Heart right ventricle (tissue), 16 donors: ENCODE measurements around the gene ZNF699. TPM values are rescaled to one million over a fixed set of nuclear protein-coding genes. Genes with fewer than 3 reads are reported as not detected.
A peak's percentile ranks its signal among the peaks of the same experiment; 100 is the strongest.
"Not testable (repeated sequence)": the region's sequence is repeated elsewhere in the genome, so short reads cannot be mapped to it uniquely, and the experiment has no call there.

Experiments
- ATAC-seq, 8 donors: fragments of 200-7000 bp; cut with Tn5 transposase; one replicate each; pipeline ENCODE4 v1.9.1; 2020; ENCODE audit warnings: mild to moderate bottlenecking in 8 of 8, moderate library complexity in 8 of 8, moderate number of reproducible peaks in 1 of 8
- DNase-seq, 2 donors: peaks; one replicate each; pipeline ENCODE4 v3.0.0-alpha.2; 2020
- H3K27ac ChIP-seq, 10 donors: fragments of 200-600 bp; sonication (generic) in 2 of 10; one replicate each; pipeline versions ENCODE4 v1.5.0 to v1.8.0; 2020 to 2022; ENCODE audit warnings: mild to moderate bottlenecking in 3 of 10
- H3K27me3 ChIP-seq, 7 donors: fragments of 200-600 bp; one replicate each; pipeline ENCODE4 v1.8.0; 2021 to 2022; ENCODE audit warnings: mild to moderate bottlenecking in 2 of 7
- H3K36me3 ChIP-seq, 9 donors: fragments of 200-600 bp; sonication (generic) in 1 of 9; one replicate each; pipeline versions ENCODE4 v1.5.0 to v1.8.0; 2020 to 2022; ENCODE audit warnings: mild to moderate bottlenecking in 2 of 9
- H3K4me1 ChIP-seq, 9 donors: fragments of 200-600 bp; sonication (generic) in 1 of 9; one replicate each; pipeline versions ENCODE4 v1.5.0 to v1.8.0; 2020 to 2022; ENCODE audit warnings: mild to moderate bottlenecking in 4 of 9
- H3K4me3 ChIP-seq, 10 donors: fragments of 200-600 bp; sonication (generic) in 2 of 10; one replicate each; pipeline versions ENCODE4 v1.5.0 to v1.8.0; 2020 to 2022; ENCODE audit warnings: mild to moderate bottlenecking in 7 of 10, moderate library complexity in 2 of 10
- H3K9me3 ChIP-seq, 11 donors: fragments of 200-600 bp in 10 of 11; sonication (generic) in 2 of 11; one replicate each; pipeline versions ENCODE4 v1.5.0 to v1.8.0; 2013 to 2022; ENCODE audit warnings: mild to moderate bottlenecking in 2 of 11, control low read depth in 1 of 11, moderate library complexity in 1 of 11
- WGBS, 2 donors: extraction: QIAGEN DNeasy Blood & Tissue Kit; methylation state at CpG; one replicate each; pipeline ENCODE4 v1.1.7; 2013; ENCODE audit warnings: inconsistent platforms in 1 of 2; 5-methylcytosine and 5-hydroxymethylcytosine counted together
- intact Hi-C, 10 donors: fragments of 100-400 bp; cut with DNase I; formaldehyde crosslinking; loops; one replicate each; pipeline versions ENCODE4 v1.11.1 to v1.14.2; 2022
- polyA plus RNA-seq, 2 donors: library from polyadenylated mRNA; stranded (reverse); fragments of 200-250 nt; gene quantifications; one replicate each; pipeline ENCODE4 v1.2.3, GENCODE V29; 2013
- total RNA-seq, 10 donors: library from RNA; stranded (reverse); fragmentation: NEBNext Ultra II Directional in 3 of 10; extraction: Animal tissue kit (Norgen Biotek cat#: 25700) in 3 of 10; gene quantifications; one replicate each; pipeline versions ENCODE4 v1.2.1 to v1.2.4, GENCODE V29; 2021 to 2023
- TF ChIP-seq, protein P1 (sequence below), 9 donors: fragments of 200-600 bp; sonication (generic) in 2 of 9; IDR thresholded peaks; one replicate each; pipeline versions ENCODE4 v1.5.0 to v1.8.0; 2021 to 2022; ENCODE audit warnings: antibody characterized with exemption in 9 of 9, mild to moderate bottlenecking in 5 of 9, moderate library complexity in 1 of 9
- donor health status: Arrhythmogenic right ventricular cardiomyopathy.
- donor health status: ischemic (EF 13 %, LVEDD 7.1; RV severe dilation, severe dysfunction).
- donor health status: healthy with polysubstance abuse.
- donor health status: DM: no; HTN: yes; CAD: no.
- donor health status: DM: no; HTN: no; CAD: no.
- donor health status: ischemic (EF 25% LVEDD 6.9; RV normal size, moderate dysfunction).
- donor health status: ischemic (EF 25% LVEDD 5.7; RV mildly dilated, moderate dysfunction).
- donor health status: healthy.
- donor health status: DM: yes; HTN: yes; CAD: no.
- donor health status: Ischemic cardiomyopathy.
- donor health status: ischemic (EF 35%, LVEDD 5.7; RV mildly dilated, moderate dysfunction).
- donor health status: nonischemic (EF 11% LVEDD 7.7; RV severe dilation, severe dysfunction).
- donor health status: DM: yes; HTN: yes; CAD: no.
- donor health status: PGD.
- donor health status: ischemic (EF 29% LVEDD 5.4; RV normal size, mild dysfunction).
- donor health status: nonischemic (EF 23%, LVEDD 6.1; RV moderate dilation, normal function).

The ZNF699 gene
- total and polyA plus RNA-seq, 12 donors, result 0.80 to 6.5 (median 3.9) TPM

DNA sequence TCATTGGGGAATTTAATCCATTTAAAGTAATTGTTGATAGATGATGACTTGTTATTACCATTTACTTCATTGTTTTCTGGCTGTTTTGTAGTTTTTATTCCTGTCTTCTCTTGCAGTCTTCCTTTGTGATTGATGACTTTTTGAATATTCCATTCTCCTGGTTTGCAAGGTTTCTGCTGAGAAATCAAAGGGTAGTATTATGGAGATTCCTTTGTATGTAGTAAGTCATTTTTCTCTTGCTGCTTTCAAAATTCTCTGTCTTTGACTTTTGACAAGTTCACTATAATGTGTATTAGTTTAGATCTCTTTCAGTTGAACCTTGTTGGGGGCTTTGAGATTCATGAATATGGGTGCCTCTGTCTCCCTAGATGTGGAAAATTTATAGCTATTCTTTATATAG is 20.4 kb upstream of the ZNF699 start:
- Histone ChIP-seq H3K27me3 (no peaks in the 10 kb centered on the region), H3K4me1 (peaks cover 0 to 9% (median 1%) of the 10 kb centered on the region in 9 donors), H3K4me3 (no peak overlapping the region), H3K27ac (no peak overlapping the region), H3K9me3 (peaks cover 5 to 100% (median 84%) of the 10 kb centered on the region in 11 donors), H3K36me3 (peaks cover 0 to 100% (median 45%) of the 10 kb centered on the region in 9 donors)
- intact Hi-C loops, result loop anchor here in 2 of 10 donors (10.0 kb wide), 2 partner anchors 105 to 195 kb away; partner anchors contain the start of gene ZNF266 (in 1 of the 2)
- no peak for DNase-seq
- ATAC-seq, result no peak
- TF ChIP-seq, protein P1, sequence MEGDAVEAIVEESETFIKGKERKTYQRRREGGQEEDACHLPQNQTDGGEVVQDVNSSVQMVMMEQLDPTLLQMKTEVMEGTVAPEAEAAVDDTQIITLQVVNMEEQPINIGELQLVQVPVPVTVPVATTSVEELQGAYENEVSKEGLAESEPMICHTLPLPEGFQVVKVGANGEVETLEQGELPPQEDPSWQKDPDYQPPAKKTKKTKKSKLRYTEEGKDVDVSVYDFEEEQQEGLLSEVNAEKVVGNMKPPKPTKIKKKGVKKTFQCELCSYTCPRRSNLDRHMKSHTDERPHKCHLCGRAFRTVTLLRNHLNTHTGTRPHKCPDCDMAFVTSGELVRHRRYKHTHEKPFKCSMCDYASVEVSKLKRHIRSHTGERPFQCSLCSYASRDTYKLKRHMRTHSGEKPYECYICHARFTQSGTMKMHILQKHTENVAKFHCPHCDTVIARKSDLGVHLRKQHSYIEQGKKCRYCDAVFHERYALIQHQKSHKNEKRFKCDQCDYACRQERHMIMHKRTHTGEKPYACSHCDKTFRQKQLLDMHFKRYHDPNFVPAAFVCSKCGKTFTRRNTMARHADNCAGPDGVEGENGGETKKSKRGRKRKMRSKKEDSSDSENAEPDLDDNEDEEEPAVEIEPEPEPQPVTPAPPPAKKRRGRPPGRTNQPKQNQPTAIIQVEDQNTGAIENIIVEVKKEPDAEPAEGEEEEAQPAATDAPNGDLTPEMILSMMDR (IDR thresholded peaks at IDR 0.05), result no peak

DNA sequence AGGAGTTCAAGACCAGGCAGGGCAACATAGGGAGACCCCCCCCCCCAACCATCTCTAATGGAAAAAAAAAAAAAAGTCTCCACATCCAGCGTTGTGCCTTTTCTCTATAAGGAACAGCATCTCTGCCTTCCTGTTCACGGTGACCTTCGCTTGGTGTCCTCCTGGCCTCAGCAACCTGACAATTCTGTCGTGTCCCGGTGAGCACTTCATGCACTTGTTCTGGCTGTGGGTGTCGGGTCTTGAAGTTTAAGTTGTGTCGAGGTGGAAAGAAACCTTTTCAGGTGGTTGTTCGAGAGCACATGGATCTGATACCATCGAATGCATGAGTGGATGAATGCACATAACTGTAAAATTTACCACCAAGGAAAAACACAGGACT is 14.9 kb upstream of the ZNF699 start:
- Histone ChIP-seq H3K9me3 (peaks cover 0 to 69% (median 31%) of the 10 kb centered on the region in 11 donors), H3K4me1 (peaks cover 0 to 22% (median 6%) of the 10 kb centered on the region in 9 donors), H3K36me3 (peaks cover 0 to 46% (median 14%) of the 10 kb centered on the region in 9 donors), H3K27me3 (no peaks in the 10 kb centered on the region), H3K4me3 (peak overlapping the region; percentile 57 to 92 (median 74)), H3K27ac (peak overlapping the region; percentile 61 to 93 (median 90))
- intact Hi-C loops, result loop anchor here in 3 of 10 donors (1.0 to 10.0 kb wide), 4 partner anchors 110 to 862 kb away; partner anchors contain the start of genes ZNF266 (in 2 of the 3) and ZNF121 (in 1 of the 3)
- ATAC-seq (no peak), DNase-seq (no peak)
- 33 to 51% methylated on average over 9 of the region's 9 CpGs for WGBS, 2 donors
- TF ChIP-seq, protein P1 (IDR thresholded peaks at IDR 0.05), result no peak

DNA sequence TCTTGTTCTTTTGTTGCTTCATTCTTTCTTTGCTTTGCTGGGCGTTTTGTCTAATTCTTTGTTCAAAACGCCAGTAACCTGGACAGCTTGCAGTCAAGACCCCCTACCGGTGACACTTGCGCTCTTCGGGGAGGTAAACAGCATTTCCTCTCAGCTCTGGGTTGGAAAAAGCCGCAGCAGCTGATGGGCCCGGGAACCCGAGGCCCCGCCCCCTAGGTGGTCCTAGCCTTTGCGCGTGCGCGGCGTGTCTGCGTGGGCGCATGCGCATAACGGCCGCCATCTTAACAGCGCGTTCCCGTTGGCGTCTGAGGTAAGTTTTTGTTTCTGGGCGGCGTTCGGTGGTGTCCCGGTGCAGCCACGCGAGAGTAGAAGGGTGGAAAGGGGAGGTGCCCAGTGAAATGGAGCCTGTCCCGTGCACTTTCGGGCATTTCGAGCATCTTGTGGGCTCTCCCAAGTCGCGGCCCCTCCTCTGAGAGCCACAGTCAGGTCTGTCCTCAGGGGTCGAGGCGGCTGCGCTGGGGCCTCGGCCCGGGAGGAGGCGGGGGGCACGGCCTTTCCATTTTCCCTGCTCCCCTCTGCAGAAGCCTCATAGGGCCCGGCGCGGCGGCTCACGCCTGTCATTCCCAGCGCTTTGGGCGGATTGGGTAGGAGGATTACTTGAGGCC is 14.4 kb upstream of the ZNF699 start, which contains the start of gene ZNF559:
Gene ZNF559, plus strand, starts transcription at position 261 of the 665 bp plus-strand sequence. CDS start 14,371 bp downstream, outside the sequence.
- Histone ChIP-seq H3K36me3 (peaks cover 0 to 41% (median 12%) of the 10 kb centered on the region in 9 donors), H3K4me1 (peaks cover 0 to 22% (median 6%) of the 10 kb centered on the region in 9 donors), H3K27me3 (no peaks in the 10 kb centered on the region), H3K9me3 (peaks cover 0 to 64% (median 26%) of the 10 kb centered on the region in 11 donors), H3K4me3 (peak within 1 kb of the TSS; percentile 57 to 92 (median 74)), H3K27ac (peak within 1 kb of the TSS; percentile 61 to 93 (median 90))
- intact Hi-C loops, result loop anchor here in 4 of 10 donors (1.0 to 10.0 kb wide), 5 partner anchors 15 to 862 kb away; partner anchors contain the start of genes ZNF266 (in 2 of the 4), ZNF121 (in 1 of the 4) and ZNF699 (in 1 of the 4)
- peak; percentile 96 to 99 (median 98) for ATAC-seq
- DNase-seq, result peak; percentile 93 to 96
- 1% methylated on average over 48 of the region's 48 CpGs for WGBS, 2 donors
- TF ChIP-seq, protein P1 (IDR thresholded peaks at IDR 0.05), result peak in 7 of 9 donors; percentile 8 to 46 (median 26)

DNA sequence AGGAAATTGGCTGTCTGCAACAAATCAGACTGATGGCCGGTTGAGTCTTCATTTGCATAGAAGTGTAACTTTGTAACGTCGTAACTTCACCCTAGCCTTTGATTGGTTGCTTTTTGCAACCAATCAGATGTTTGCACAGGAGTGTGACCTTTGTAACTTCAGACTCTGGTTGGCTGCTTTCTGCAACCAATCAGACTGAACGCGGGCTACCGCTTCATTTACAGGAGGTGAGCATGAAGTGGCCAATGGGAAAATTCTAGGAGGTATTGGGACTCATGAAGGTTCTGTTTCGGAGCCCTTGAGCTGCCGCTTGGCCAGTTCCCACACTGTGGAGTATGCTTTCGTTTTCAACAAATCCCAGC is 13.9 kb upstream of the ZNF699 start:
- TF ChIP-seq, protein P1 (IDR thresholded peaks at IDR 0.05), result no peak
- peak; percentile 41 to 83 for DNase-seq
- ATAC-seq, result peak; percentile 72 to 93 (median 88)
- Histone ChIP-seq H3K4me3 (peak overlapping the region; percentile 57 to 92 (median 74)), H3K27me3 (no peaks in the 10 kb centered on the region), H3K36me3 (peaks cover 0 to 36% (median 10%) of the 10 kb centered on the region in 9 donors), H3K27ac (peak overlapping the region; percentile 34 to 93 (median 90)), H3K4me1 (peaks cover 0 to 22% (median 6%) of the 10 kb centered on the region in 9 donors), H3K9me3 (peaks cover 0 to 58% (median 21%) of the 10 kb centered on the region in 11 donors)
- intact Hi-C loops, result loop anchor here in 4 of 10 donors (2.0 to 10.0 kb wide), 4 partner anchors 15 to 861 kb away; partner anchors contain the start of genes ZNF266 (in 2 of the 4) and ZNF699 (in 1 of the 4)
- WGBS, 2 donors, result 2 to 3% methylated on average over 9 of the region's 9 CpGs

DNA sequence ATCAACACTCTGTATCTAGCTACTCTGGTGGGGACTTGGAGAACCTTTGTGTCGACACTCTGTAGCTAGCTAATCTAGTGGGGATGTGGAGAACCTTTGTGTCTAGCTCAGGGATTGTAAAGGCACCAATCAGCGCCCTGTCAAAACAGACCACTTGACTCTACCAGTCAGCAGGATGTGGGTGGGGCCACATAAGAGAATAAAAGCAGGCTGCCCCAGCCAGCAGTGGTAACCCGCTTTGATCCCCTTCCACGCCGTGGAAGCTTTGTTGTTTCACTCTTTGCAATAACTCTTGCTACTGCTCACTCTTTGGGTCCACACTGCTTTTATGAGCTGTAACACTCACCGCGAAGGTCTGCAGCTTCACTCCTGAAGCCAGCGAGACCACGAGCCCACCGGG is 12.6 kb upstream of the ZNF699 start:
- Histone ChIP-seq H3K36me3 (peaks cover 0 to 22% (median 4%) of the 10 kb centered on the region in 9 donors), H3K9me3 (peaks cover 0 to 45% (median 10%) of the 10 kb centered on the region in 11 donors), H3K4me1 (peaks cover 0 to 22% (median 6%) of the 10 kb centered on the region in 9 donors)
- not testable (repeated sequence) for ATAC-seq, H3K27ac ChIP-seq, DNase-seq, H3K4me3 ChIP-seq, H3K27me3 ChIP-seq
- intact Hi-C loops, result loop anchor here in 4 of 10 donors (2.0 to 10.0 kb wide), 4 partner anchors 13 to 860 kb away; partner anchors contain the start of genes ZNF266 (in 2 of the 4) and ZNF699 (in 1 of the 4)
- WGBS, 2 donors, result 95 to 96% methylated on average over 10 of the region's 10 CpGs

DNA sequence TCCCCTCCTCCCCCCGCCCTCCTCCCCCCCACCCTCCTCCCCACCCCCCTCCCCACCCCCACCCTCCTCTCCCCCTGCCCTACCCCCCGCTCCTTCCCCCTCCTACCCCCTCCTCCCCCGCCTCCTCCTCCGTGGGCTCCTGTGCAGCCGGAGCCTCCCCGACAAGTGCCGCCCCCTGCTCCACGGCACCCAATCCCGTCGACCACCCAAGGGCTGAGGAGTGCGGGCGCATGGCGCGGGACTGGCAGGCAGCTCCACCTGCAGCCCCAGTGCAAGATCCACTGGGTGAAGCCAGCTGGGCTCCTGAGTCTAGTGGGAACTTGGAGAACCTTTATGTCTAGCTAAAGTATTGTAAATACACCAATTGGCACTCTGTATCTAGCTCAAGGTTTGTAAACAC is 12.1 kb upstream of the ZNF699 start:
- Histone ChIP-seq H3K36me3 (peaks cover 0 to 18% (median under 1%) of the 10 kb centered on the region in 9 donors), H3K9me3 (peaks cover 0 to 41% (median 7%) of the 10 kb centered on the region in 11 donors), H3K4me1 (peaks cover 0 to 22% (median 6%) of the 10 kb centered on the region in 9 donors)
- not testable (repeated sequence) for ATAC-seq, H3K4me3 ChIP-seq, DNase-seq, H3K27ac ChIP-seq, H3K27me3 ChIP-seq
- intact Hi-C loops, result loop anchor here in 4 of 10 donors (2.0 to 10.0 kb wide), 4 partner anchors 13 to 859 kb away; partner anchors contain the start of genes ZNF266 (in 2 of the 4) and ZNF699 (in 1 of the 4)
- WGBS, 2 donors, result 92 to 99% methylated on average over 10 to 11 of the region's 14 CpGs
